LNCAP (cell line): ENCODE data around the gene TBX18.

Source experiments
- TF ChIP-seq, protein P1 (sequence below): fragments of 450-650 bp; IDR thresholded peaks from 2 replicates; pipeline ENCODE4 v1.5.1; 2017; ENCODE audit warnings: mild to moderate bottlenecking

The TBX18 gene

DNA sequence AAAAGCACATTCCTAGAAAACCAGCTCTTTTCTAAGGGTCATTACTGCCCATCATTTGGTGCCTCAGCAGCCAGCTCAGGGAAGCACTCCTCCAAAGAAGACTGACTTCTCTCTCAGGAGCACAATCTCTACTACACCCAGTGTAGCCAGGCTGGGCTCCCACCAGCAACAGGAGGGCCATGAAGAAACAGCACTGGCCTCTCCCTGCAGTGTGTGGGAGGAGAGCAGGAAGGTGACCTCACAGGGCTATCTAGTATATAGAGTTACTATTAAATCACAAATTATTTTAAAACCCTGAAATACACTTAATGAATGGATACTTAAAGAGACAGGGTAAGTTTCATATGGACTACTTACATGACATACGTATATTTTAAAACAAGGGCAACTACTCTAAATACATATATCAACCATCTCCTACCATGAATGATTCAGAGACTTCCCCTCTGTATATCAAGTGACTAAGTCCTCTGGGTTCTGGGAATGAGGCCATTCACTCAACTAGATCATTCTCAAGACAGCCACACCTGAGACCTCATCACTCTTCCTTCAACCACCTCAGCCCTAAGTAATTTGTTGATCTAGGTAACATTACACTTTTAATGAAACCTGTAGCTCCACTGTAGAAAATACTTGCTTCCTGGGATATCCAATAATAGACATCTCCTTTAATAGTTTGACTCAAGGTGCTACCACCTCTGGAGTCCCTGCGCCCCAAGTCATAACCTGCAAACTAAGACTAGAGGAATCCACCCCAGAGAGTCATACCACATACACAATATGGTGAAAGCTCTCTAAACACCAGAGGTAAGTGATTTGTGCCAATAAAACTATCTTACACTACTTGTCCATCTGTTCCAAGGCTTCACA is 25.2 kb downstream of the TBX18 start:
- TF ChIP-seq, protein P1, sequence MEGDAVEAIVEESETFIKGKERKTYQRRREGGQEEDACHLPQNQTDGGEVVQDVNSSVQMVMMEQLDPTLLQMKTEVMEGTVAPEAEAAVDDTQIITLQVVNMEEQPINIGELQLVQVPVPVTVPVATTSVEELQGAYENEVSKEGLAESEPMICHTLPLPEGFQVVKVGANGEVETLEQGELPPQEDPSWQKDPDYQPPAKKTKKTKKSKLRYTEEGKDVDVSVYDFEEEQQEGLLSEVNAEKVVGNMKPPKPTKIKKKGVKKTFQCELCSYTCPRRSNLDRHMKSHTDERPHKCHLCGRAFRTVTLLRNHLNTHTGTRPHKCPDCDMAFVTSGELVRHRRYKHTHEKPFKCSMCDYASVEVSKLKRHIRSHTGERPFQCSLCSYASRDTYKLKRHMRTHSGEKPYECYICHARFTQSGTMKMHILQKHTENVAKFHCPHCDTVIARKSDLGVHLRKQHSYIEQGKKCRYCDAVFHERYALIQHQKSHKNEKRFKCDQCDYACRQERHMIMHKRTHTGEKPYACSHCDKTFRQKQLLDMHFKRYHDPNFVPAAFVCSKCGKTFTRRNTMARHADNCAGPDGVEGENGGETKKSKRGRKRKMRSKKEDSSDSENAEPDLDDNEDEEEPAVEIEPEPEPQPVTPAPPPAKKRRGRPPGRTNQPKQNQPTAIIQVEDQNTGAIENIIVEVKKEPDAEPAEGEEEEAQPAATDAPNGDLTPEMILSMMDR: no peak

DNA sequence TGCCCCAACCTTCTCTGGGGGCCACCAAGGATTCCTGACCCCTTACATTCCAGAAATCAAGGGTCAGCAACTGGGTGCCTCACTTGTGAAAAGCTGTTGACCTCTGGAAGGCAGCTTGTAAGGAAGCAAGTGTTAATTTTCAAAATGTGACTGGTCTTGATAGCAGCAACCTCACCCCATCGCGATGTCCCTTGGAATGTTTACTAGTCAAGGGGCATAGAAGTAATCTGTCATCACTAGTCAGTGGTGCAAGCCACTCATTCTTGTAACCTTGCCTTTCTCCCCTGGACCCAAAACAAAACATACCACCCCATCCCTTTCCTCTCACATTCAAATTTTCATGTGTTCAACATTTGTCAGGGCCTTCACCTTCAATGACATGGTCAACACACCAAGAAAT is 30.5 kb downstream of the TBX18 start:
- TF ChIP-seq, protein P1: no peak

DNA sequence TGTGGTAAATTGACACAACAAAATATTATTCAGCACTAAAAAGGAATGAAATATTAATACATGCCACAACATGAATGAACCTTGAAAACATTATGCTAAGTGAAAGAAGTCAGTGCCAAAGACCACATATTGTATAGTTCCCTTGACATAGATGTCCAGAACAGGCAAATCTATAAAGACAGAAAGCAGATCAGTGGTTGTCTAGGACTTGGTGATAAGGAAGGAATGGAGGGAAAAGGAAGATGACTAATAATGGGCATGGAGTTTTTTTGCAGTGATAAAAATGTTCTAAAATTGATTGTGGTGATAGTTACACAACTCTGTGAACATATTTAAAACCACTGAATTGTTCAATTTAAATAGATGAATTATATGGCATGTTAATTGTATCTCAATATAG is 32.5 kb downstream of the TBX18 start:
- TF ChIP-seq, protein P1: no peak

DNA sequence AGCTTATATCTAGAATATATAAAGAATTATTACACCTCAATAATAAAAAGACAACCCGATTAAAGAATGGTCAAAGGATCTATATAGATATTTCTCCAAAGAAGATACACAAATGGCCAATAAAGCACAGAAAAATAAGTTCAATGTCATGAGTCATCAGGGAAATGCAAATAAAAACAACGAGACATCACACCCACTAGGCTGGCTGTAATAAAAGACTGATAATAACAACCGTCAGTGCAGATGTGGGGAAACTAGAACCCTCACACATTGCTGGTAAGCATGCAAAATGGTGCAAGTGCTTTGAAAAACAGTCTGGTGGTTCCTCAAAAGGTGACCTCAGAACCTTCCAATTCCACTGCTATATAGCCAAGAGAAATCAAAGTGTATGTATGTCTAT is 33.0 kb downstream of the TBX18 start:
- TF ChIP-seq, protein P1: no peak

- TF ChIP-seq, protein P1: peak; percentile 18; the same call in 1 of the 2 replicates
These were observed 35.8 kb downstream of the TBX18 start for GRCh38 chr6:84728602-84729001.

DNA sequence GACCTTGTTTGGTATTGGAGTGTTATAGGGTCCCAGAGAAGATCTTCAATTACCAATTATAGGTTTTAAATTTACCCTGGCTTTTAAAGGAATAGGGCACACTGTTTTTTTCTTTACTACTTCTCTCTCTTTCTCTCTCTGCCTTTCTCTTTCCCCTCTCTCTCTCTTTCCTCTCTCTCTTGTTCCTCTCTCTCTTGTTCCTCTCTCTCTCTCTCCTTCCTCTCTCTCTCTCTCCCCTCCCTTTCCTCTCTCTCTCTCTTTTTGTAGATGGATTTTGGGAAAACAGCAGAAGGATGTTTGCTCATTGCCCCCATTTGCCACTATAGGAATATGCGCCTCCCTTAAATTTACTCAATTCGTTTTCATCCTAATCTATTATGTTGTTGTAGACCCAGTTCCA is 45.2 kb downstream of the TBX18 start:
- TF ChIP-seq, protein P1: no peak

GRCh38 chr6:84718038-84718955 is 46.1 kb downstream of the TBX18 start:
- TF ChIP-seq, protein P1: no peak
